Testis (tissue), 2 donors: ENCODE results near the gene SLC6A7.

Source experiments
- CTCF ChIP-seq, 3 experiments: fragments of 450-650 bp in 2 of 3; fragments of 200-600 bp in 1 of 3; sonication (generic) in 1 of 3; IDR thresholded peaks; one replicate each; pipeline ENCODE4 v1.5.1; 2016 to 2019; ENCODE audit warnings: antibody characterized with exemption in 3 of 3, mild to moderate bottlenecking in 2 of 3, moderate library complexity in 1 of 3
- POLR2A ChIP-seq: fragments of 450-650 bp; IDR thresholded peaks from one replicate; pipeline ENCODE4 v1.6.1; 2017; ENCODE audit warnings: antibody characterized with exemption, mild to moderate bottlenecking, moderate library complexity

- no peak for TF ChIP-seq CTCF (IDR thresholded peaks at IDR 0.05)
- TF ChIP-seq POLR2A, result no peak
Measured at GRCh38 chr5:150182774-150183173, 7.1 kb upstream of the SLC6A7 start.
